ENCODE measurements around the gene TTYH3.

DNA sequence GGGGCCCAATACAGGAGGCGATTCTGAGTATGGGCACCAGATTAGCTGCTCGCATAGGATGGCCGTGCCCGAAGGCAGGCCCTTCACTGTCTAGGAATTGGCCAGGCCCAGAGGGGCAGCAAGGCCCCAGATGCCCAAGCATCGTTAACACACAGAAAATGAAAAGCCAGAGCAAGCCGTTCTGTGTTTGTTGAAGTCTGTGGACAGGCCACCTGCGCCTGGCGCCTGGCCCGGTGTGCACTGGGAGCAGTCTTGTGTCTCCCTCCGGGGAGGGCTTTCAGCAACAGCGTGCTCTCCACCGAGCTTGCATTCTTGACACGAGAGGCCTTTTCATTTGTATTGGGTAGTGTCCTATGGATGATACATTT is 34.5 kb upstream of the TTYH3 start:
- TF ChIP-seq, protein P1, sequence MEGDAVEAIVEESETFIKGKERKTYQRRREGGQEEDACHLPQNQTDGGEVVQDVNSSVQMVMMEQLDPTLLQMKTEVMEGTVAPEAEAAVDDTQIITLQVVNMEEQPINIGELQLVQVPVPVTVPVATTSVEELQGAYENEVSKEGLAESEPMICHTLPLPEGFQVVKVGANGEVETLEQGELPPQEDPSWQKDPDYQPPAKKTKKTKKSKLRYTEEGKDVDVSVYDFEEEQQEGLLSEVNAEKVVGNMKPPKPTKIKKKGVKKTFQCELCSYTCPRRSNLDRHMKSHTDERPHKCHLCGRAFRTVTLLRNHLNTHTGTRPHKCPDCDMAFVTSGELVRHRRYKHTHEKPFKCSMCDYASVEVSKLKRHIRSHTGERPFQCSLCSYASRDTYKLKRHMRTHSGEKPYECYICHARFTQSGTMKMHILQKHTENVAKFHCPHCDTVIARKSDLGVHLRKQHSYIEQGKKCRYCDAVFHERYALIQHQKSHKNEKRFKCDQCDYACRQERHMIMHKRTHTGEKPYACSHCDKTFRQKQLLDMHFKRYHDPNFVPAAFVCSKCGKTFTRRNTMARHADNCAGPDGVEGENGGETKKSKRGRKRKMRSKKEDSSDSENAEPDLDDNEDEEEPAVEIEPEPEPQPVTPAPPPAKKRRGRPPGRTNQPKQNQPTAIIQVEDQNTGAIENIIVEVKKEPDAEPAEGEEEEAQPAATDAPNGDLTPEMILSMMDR (conservative IDR thresholded peaks at IDR 0.05 in 1 of 2, IDR thresholded peaks at IDR 0.05 in 1 of 2; ENCODE audit: extremely low read depth in 1 of 2, insufficient read depth in 1 of 2, low read depth in 1 of 2, low read length in 2 of 2), result no peak
- no peak for TF ChIP-seq EZH2 (IDR thresholded peaks at IDR 0.05; ENCODE audit: borderline replicate concordance, low read length)

Measured in mammary epithelial cell (primary cell).